ENCODE data around the gene ACACB.

DNA sequence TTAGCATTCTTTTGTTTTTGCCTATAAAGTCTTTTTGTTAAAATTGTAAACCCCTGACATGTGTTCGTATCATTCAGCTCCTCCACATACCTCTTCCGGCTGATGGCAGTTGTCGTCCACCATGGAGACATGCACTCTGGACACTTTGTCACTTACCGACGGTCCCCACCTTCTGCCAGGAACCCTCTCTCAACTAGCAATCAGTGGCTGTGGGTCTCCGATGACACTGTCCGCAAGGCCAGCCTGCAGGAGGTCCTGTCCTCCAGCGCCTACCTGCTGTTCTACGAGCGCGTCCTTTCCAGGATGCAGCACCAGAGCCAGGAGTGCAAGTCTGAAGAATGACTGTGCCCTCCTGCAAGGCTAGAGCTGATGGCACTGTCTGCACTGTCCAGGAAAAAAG, 30.8 kb upstream of the ACACB start:
- TF ChIP-seq, protein P1, sequence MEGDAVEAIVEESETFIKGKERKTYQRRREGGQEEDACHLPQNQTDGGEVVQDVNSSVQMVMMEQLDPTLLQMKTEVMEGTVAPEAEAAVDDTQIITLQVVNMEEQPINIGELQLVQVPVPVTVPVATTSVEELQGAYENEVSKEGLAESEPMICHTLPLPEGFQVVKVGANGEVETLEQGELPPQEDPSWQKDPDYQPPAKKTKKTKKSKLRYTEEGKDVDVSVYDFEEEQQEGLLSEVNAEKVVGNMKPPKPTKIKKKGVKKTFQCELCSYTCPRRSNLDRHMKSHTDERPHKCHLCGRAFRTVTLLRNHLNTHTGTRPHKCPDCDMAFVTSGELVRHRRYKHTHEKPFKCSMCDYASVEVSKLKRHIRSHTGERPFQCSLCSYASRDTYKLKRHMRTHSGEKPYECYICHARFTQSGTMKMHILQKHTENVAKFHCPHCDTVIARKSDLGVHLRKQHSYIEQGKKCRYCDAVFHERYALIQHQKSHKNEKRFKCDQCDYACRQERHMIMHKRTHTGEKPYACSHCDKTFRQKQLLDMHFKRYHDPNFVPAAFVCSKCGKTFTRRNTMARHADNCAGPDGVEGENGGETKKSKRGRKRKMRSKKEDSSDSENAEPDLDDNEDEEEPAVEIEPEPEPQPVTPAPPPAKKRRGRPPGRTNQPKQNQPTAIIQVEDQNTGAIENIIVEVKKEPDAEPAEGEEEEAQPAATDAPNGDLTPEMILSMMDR (conservative IDR thresholded peaks at IDR 0.05; ENCODE audit: low read depth, low read length) = no peak
- TF ChIP-seq EZH2 (IDR thresholded peaks at IDR 0.05; ENCODE audit: borderline replicate concordance, low read depth, low read length, poor library complexity, severe bottlenecking) = no peak

All from A673 (cell line).